Heart left ventricle (tissue), 13 donors: ENCODE results near the gene SLC38A10.
"Not testable (repeated sequence)": the region's sequence is repeated elsewhere in the genome, so short reads cannot be mapped to it uniquely, and the experiment has no call there.

ENCODE experiments used
- POLR2A ChIP-seq, 2 donors: fragments of 450-650 bp; IDR thresholded peaks; one replicate each; pipeline ENCODE4 v1.6.1; 2017; ENCODE audit warnings: antibody characterized with exemption in 2 of 2, mild to moderate bottlenecking in 2 of 2, moderate library complexity in 2 of 2
- TF ChIP-seq, protein P1 (sequence below), 12 donors: fragments of 200-600 bp; sonication (generic) in 4 of 12; IDR thresholded peaks; one replicate each; pipeline versions ENCODE4 v1.5.0 to v1.8.0; 2018 to 2022; ENCODE audit warnings: antibody characterized with exemption in 12 of 12, mild to moderate bottlenecking in 5 of 12
- donor health status: ischemic (EF 13 %, LVEDD 7.1; RV severe dilation, severe dysfunction).
- donor health status: DM: no; HTN: yes; CAD: no.
- donor health status: DM: no; HTN: no; CAD: no.
- donor health status: ischemic (EF 25% LVEDD 6.9; RV normal size, moderate dysfunction).
- donor health status: ischemic (EF 25% LVEDD 5.7; RV mildly dilated, moderate dysfunction).
- donor health status: ischemic (EF 35%, LVEDD 5.7; RV mildly dilated, moderate dysfunction).
- donor health status: nonischemic (EF 11% LVEDD 7.7; RV severe dilation, severe dysfunction).
- donor health status: DM: yes; HTN: yes; CAD: no.
- donor health status: PGD.
- donor health status: ischemic (EF 29% LVEDD 5.4; RV normal size, mild dysfunction).
- donor health status: nonischemic (EF 23%, LVEDD 6.1; RV moderate dilation, normal function).

DNA sequence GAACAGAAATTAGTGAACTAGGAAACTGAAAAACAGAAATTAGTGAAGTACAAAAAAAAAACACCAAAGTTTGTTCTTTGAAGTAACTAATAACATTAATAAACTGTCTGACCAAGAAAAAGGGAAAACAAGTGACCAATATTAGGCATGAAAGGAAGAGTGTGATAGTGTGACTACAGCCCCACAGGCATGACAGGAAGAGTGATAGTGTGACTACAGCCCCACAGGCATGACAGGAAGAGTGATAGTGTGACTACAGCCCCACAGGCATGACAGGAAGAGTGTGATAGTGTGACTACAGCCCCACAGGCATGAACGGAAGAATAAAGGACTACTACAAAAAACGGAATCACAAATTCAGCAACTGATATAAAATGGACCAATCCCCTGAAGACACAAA, 67.5 kb downstream of the SLC38A10 start:
- TF ChIP-seq, protein P1, sequence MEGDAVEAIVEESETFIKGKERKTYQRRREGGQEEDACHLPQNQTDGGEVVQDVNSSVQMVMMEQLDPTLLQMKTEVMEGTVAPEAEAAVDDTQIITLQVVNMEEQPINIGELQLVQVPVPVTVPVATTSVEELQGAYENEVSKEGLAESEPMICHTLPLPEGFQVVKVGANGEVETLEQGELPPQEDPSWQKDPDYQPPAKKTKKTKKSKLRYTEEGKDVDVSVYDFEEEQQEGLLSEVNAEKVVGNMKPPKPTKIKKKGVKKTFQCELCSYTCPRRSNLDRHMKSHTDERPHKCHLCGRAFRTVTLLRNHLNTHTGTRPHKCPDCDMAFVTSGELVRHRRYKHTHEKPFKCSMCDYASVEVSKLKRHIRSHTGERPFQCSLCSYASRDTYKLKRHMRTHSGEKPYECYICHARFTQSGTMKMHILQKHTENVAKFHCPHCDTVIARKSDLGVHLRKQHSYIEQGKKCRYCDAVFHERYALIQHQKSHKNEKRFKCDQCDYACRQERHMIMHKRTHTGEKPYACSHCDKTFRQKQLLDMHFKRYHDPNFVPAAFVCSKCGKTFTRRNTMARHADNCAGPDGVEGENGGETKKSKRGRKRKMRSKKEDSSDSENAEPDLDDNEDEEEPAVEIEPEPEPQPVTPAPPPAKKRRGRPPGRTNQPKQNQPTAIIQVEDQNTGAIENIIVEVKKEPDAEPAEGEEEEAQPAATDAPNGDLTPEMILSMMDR (IDR thresholded peaks at IDR 0.05) = not testable (repeated sequence)
- not testable (repeated sequence) for TF ChIP-seq POLR2A (IDR thresholded peaks at IDR 0.05)
